Heart left ventricle (tissue), 16 donors: ENCODE measurements around the gene CLPTM1L. TPM values are rescaled to one million over a fixed set of nuclear protein-coding genes. Genes with fewer than 3 reads are reported as not detected.

ENCODE experiments used
- ATAC-seq, 4 donors: fragments of 200-7000 bp; cut with Tn5 transposase; one replicate each; pipeline ENCODE4 v1.9.1; 2020 to 2022; ENCODE audit warnings: moderate library complexity in 4 of 4, mild to moderate bottlenecking in 3 of 4, moderate number of reproducible peaks in 1 of 4
- DNase-seq, 5 donors: peaks; one replicate each; pipeline ENCODE4 v3.0.0-alpha.2; 2020
- H3K27ac ChIP-seq, 12 donors: fragments of 200-600 bp; sonication (generic) in 4 of 12; one replicate each; pipeline versions ENCODE4 v1.5.0 to v1.8.0; 2016 to 2022; ENCODE audit warnings: mild to moderate bottlenecking in 2 of 12
- H3K27me3 ChIP-seq, 9 donors: fragments of 200-600 bp; sonication (generic) in 2 of 9; one replicate each; pipeline versions ENCODE4 v1.5.1 to v1.8.0; 2016 to 2022; ENCODE audit warnings: mild to moderate bottlenecking in 3 of 9
- H3K36me3 ChIP-seq, 9 donors: fragments of 200-600 bp; sonication (generic) in 2 of 9; one replicate each; pipeline versions ENCODE4 v1.5.0 to v1.8.0; 2018 to 2022; ENCODE audit warnings: mild to moderate bottlenecking in 2 of 9
- H3K4me1 ChIP-seq, 12 donors: fragments of 200-600 bp; sonication (generic) in 4 of 12; one replicate each; pipeline versions ENCODE4 v1.5.0 to v1.8.0; 2016 to 2022; ENCODE audit warnings: mild to moderate bottlenecking in 3 of 12
- H3K4me3 ChIP-seq, 12 donors: fragments of 200-600 bp; sonication (generic) in 4 of 12; one replicate each; pipeline versions ENCODE4 v1.5.0 to v1.8.0; 2017 to 2022; ENCODE audit warnings: mild to moderate bottlenecking in 9 of 12, moderate library complexity in 4 of 12
- H3K9me3 ChIP-seq, 12 donors: fragments of 200-600 bp; sonication (generic) in 4 of 12; one replicate each; pipeline versions ENCODE4 v1.5.0 to v1.8.0; 2016 to 2022; ENCODE audit warnings: mild to moderate bottlenecking in 1 of 12
- POLR2A ChIP-seq, 2 donors: fragments of 450-650 bp; IDR thresholded peaks; one replicate each; pipeline ENCODE4 v1.6.1; 2017; ENCODE audit warnings: antibody characterized with exemption in 2 of 2, mild to moderate bottlenecking in 2 of 2, moderate library complexity in 2 of 2
- WGBS, 4 donors: extraction: QIAGEN DNeasy Blood & Tissue Kit in 2 of 4; methylation state at CpG; one replicate each; pipeline versions ENCODE4 v1.1.5 to v1.1.7; 2013 to 2018; 5-methylcytosine and 5-hydroxymethylcytosine counted together
- intact Hi-C, 10 donors: fragments of 100-400 bp; cut with DNase I; formaldehyde crosslinking; loops; one replicate each; pipeline versions ENCODE4 v1.11.1 to v1.14.2; 2022
- polyA plus RNA-seq, 2 donors: library from polyadenylated mRNA; stranded (reverse); fragments of 200-250 nt; gene quantifications; one replicate each; pipeline ENCODE4 v1.2.3, GENCODE V29; 2013
- total RNA-seq, 9 donors: library from RNA; depleted of rRNA in 2 of 9; stranded (reverse); fragments of >200 nt in 2 of 9; fragmentation: NEBNext Ultra II Directional in 3 of 9; extraction: Animal tissue kit (Norgen Biotek cat#: 25700) in 3 of 9; gene quantifications; one replicate each; pipeline versions ENCODE4 v1.1.0 to v1.2.4, GENCODE V29; 2016 to 2023
- TF ChIP-seq, protein P1 (sequence below), 12 donors: fragments of 200-600 bp; sonication (generic) in 4 of 12; IDR thresholded peaks; one replicate each; pipeline versions ENCODE4 v1.5.0 to v1.8.0; 2018 to 2022; ENCODE audit warnings: antibody characterized with exemption in 12 of 12, mild to moderate bottlenecking in 5 of 12
- donor health status: ischemic (EF 13 %, LVEDD 7.1; RV severe dilation, severe dysfunction).
- donor health status: healthy with polysubstance abuse.
- donor health status: DM: no; HTN: yes; CAD: no.
- donor health status: DM: no; HTN: no; CAD: no.
- donor health status: ischemic (EF 25% LVEDD 6.9; RV normal size, moderate dysfunction).
- donor health status: ischemic (EF 25% LVEDD 5.7; RV mildly dilated, moderate dysfunction).
- donor health status: healthy.
- donor health status: DM: yes; HTN: yes; CAD: no.
- donor health status: ischemic (EF 35%, LVEDD 5.7; RV mildly dilated, moderate dysfunction).
- donor health status: nonischemic (EF 11% LVEDD 7.7; RV severe dilation, severe dysfunction).
- donor health status: DM: yes; HTN: yes; CAD: no.
- donor health status: PGD.
- donor health status: ischemic (EF 29% LVEDD 5.4; RV normal size, mild dysfunction).
- donor health status: nonischemic (EF 23%, LVEDD 6.1; RV moderate dilation, normal function).

Gene CLPTM1L
- total and polyA plus RNA-seq, 11 donors: 23.5 to 96.8 (median 39.4) TPM

DNA sequence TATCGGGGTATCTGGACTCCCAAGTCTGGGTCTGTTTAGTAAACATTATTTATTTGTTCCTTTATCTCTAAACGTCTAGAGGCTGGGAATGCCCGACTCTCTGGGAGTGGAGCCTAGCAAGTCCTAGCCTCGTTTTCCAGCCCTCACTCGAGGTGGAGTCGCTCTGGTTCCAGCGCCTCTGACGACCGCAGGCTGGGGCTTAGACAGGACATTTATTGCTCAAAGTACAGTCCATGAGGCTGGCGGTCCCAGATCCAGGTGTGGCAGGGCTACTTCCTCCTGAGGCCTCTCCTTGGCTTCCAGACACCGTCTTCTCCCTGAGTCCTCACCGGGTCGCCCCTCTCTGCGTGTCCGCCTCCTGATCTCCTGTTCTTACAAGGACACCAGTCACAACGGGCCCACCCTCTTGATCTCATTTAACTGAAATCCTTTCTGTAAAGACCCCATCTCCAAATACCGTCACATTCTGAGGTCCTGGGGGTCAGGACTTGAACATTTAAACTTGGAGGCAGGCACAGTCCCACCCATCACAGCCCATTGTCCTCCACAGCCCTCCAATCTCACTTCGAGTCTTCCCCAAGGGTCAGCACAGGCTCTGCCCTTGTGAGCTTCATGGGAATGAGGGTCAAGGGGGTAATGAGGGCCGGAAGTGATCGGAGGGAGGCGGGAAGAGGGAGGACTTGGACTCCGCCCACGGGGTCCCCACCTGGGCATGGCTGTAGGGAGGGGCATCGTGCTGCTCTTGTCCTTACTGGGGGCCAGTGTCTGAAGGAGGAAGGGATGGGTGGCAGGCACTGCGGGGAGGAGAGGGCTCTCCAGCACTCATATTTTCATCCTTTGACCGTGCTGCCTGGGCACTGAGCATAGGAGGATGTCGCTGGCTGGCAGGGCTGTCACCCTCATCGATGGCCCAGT is 12.2 kb upstream of the CLPTM1L start:
- intact Hi-C loops: no loop called here
- Histone ChIP-seq H3K4me1 (no peaks in the 10 kb centered on the region), H3K27ac (no peak overlapping the region), H3K36me3 (no peaks in the 10 kb centered on the region), H3K27me3 (peaks cover 0 to 57% (median 21%) of the 10 kb centered on the region in 9 donors), H3K9me3 (no peaks in the 10 kb centered on the region), H3K4me3 (no peak overlapping the region)
- ATAC-seq (no peak), DNase-seq (no peak)
- WGBS, 4 donors: 72 to 78% (median 74%) methylated on average over 26 to 28 of the region's 28 CpGs
- TF ChIP-seq POLR2A (IDR thresholded peaks at IDR 0.05): no peak
- TF ChIP-seq, protein P1, sequence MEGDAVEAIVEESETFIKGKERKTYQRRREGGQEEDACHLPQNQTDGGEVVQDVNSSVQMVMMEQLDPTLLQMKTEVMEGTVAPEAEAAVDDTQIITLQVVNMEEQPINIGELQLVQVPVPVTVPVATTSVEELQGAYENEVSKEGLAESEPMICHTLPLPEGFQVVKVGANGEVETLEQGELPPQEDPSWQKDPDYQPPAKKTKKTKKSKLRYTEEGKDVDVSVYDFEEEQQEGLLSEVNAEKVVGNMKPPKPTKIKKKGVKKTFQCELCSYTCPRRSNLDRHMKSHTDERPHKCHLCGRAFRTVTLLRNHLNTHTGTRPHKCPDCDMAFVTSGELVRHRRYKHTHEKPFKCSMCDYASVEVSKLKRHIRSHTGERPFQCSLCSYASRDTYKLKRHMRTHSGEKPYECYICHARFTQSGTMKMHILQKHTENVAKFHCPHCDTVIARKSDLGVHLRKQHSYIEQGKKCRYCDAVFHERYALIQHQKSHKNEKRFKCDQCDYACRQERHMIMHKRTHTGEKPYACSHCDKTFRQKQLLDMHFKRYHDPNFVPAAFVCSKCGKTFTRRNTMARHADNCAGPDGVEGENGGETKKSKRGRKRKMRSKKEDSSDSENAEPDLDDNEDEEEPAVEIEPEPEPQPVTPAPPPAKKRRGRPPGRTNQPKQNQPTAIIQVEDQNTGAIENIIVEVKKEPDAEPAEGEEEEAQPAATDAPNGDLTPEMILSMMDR (IDR thresholded peaks at IDR 0.05): no peak

DNA sequence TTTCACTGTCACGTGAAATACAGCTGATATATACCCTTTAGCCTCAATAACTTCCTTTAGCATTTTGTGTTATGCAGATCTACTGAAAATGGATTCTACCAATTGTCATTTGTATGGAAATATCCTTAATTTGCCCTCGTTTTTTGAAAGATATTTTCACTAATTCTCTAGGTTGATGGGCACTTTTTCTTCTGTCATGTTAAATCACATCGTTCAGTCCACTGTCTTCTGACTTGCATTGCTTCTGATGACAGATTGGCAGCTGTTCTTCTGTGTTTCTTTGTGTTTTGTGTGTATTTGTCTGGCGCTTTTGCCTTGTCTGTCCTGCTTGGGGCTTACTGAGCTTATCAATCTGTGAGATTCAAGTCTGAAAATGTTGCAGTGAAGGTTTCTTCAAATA is 9.7 kb upstream of the CLPTM1L start:
- intact Hi-C loops: no loop called here
- TF ChIP-seq, protein P1 (IDR thresholded peaks at IDR 0.05): no peak
- no peak for TF ChIP-seq POLR2A (IDR thresholded peaks at IDR 0.05)
- 43 to 58% (median 46%) methylated on average over 4 of the region's 4 CpGs for WGBS, 4 donors
- H3K27me3 ChIP-seq: peaks cover 0 to 33% (median 11%) of the 10 kb centered on the region in 9 donors
- H3K9me3 ChIP-seq: no peaks in the 10 kb centered on the region
- H3K4me3 ChIP-seq: no peak overlapping the region
- no peaks in the 10 kb centered on the region for H3K4me1 ChIP-seq
- no peak overlapping the region for H3K27ac ChIP-seq
- no peaks in the 10 kb centered on the region for H3K36me3 ChIP-seq
- DNase-seq: no peak
- no peak for ATAC-seq

DNA sequence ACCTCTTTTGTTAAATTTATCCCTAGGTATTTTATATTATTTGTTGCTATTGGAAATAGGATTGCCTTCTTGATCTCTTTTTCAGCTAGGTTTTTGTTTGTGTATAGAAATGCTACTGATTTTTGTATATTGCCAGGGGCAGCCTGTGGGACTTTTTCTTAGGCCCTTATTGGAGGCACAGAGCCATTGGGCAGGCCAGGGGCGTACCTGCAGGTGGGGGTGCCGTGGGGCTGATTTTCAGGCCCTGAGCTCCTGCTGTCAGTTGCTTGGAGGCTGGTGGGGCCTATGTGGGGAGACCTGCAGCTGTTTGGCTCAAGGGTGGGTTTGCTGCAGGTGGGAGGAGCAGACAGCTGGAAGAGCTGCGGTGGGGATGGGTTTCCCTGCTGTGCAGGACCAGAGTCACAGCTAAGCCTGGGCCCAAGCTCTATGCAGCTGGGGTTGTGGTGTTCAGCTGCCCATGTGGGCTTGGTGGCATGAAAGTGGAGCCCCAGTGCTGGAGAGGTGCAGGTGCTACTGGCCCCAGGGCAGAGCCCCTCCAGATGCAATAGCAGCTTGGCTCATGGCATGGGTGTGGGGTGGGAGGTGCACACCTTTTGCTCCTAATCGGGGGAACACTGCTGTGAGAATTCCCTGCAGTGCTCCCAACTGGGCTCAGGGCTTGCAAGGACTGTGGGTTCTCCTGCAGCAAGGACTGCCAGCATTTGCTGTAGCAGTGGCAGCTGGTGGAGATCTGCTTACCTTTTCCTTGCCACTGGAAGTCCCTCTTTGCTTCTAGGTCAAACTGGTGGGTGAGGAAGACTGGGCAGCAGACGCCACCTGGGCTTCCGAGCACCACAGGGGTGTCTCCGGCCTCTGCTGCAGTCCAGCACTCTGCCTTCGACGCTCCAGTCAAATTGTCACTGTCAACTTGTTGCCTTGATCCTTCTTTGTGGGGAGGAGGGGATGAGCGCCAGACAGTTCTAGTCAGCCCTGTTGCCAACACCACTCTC is 7.6 kb upstream of the CLPTM1L start:
- intact Hi-C loops: no loop called here
- H3K27me3 ChIP-seq: peaks cover 0 to 12% (median 0%) of the 10 kb centered on the region in 9 donors
- H3K36me3 ChIP-seq: no peaks in the 10 kb centered on the region
- 69 to 75% (median 73%) methylated on average over 7 to 10 of the region's 10 CpGs for WGBS, 4 donors
- no peak overlapping the region for H3K27ac ChIP-seq
- TF ChIP-seq POLR2A (IDR thresholded peaks at IDR 0.05): no peak
- TF ChIP-seq, protein P1 (IDR thresholded peaks at IDR 0.05): no peak
- no peak for DNase-seq
- H3K4me1 ChIP-seq: no peaks in the 10 kb centered on the region
- no peak for ATAC-seq
- H3K9me3 ChIP-seq: no peaks in the 10 kb centered on the region
- no peak overlapping the region for H3K4me3 ChIP-seq

DNA sequence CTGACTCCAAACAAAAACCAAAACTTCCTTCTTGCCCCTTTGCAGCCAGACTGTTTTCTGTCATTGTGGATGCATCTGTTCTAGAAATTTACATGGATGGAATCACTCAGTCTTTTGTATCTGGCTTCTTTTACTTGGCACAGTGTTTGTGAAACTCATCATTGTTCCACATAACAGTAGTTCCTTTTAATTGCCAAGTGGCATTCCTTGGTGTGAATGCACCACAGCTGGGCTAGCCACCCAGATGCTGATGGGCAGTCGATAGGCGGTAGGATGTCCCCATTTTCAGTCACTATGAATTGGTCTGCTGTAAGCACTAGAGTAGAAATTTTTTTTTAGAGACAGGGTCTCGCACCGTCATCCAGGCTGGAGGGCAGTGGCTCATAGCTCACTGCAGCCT is 6.3 kb upstream of the CLPTM1L start:
- WGBS, 4 donors: 78 to 95% (median 81%) methylated on average over 4 of the region's 4 CpGs
- no peak for TF ChIP-seq POLR2A (IDR thresholded peaks at IDR 0.05)
- TF ChIP-seq, protein P1 (IDR thresholded peaks at IDR 0.05): no peak

More for the DNA sequence above, 6.3 kb upstream of the CLPTM1L start:
- ATAC-seq (no peak), DNase-seq (no peak)
- H3K4me3 ChIP-seq: no peak overlapping the region
- peaks cover 0 to 7% (median 0%) of the 10 kb centered on the region in 9 donors for H3K27me3 ChIP-seq
- H3K36me3 ChIP-seq: no peaks in the 10 kb centered on the region
- H3K4me1 ChIP-seq: peaks cover 0 to 3% (median under 1%) of the 10 kb centered on the region in 12 donors
- no peak overlapping the region for H3K27ac ChIP-seq
- intact Hi-C loops: no loop called here
- H3K9me3 ChIP-seq: no peaks in the 10 kb centered on the region
